HG03196 (cell line): ENCODE data around the gene TARS3.

ENCODE experiments used
- ATAC-seq: cut with Tn5 transposase; IDR thresholded peaks from one replicate; pipeline ENCODE4 v1.9.1; 2021; ENCODE audit not compliant: unreplicated experiment

The TARS3 gene

DNA sequence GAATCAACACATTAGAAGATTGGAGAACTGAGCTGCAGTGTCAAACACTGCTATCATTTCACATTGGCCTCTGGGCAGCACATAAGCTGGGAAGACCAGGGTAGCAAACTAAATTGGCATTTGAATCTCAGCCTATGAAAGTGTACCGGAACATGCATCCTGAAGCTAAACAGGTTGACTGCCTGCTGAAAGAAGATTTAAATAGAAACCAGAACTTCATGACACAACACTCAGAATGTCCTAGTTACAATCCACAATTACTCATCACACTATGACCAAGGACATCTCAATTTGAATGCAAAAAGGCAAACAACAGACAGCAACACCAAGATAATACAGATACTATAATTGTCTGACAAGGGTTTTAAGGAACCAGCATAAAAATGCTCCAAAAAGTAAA lies 98.3 kb downstream of the TARS3 start:
- no peak for ATAC-seq

- ATAC-seq = no peak
Observed at GRCh38 chr15:101625184-101625583, 99.1 kb downstream of the TARS3 start.

- ATAC-seq = no peak
Observed at GRCh38 chr15:101623367-101624304, 100.6 kb downstream of the TARS3 start.

DNA sequence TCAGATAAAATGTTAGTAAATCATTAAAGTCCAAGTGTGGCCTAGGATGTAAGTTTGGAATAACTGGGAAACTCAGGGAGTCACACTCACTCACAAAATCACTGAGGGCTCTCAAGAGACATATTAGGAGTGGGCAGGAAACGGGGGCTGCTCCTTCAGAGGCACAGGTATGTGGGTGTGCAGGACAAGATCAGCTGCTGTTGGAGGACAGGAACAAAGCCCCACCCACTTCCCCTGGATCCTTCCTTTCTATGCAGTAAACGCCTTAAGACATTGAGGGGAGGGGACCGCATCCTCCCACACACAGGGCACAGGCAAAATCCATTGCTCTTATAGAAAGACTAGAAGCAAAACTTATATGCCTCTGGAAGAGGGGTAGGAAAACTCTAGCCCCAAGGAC lies 102.3 kb downstream of the TARS3 start:
- ATAC-seq = no peak

GRCh38 chr15:101620671-101621070 lies 103.6 kb downstream of the TARS3 start:
- no peak for ATAC-seq

- ATAC-seq = no peak
Observed at GRCh38 chr15:101619615-101619865, 104.7 kb downstream of the TARS3 start.

GRCh38 chr15:101618851-101619614 lies 105.2 kb downstream of the TARS3 start:
- no peak for ATAC-seq

- no peak for ATAC-seq
Observed at GRCh38 chr15:101618076-101618475, 106.2 kb downstream of the TARS3 start.

- no peak for ATAC-seq
Observed at GRCh38 chr15:101617390-101617965, 106.8 kb downstream of the TARS3 start.

DNA sequence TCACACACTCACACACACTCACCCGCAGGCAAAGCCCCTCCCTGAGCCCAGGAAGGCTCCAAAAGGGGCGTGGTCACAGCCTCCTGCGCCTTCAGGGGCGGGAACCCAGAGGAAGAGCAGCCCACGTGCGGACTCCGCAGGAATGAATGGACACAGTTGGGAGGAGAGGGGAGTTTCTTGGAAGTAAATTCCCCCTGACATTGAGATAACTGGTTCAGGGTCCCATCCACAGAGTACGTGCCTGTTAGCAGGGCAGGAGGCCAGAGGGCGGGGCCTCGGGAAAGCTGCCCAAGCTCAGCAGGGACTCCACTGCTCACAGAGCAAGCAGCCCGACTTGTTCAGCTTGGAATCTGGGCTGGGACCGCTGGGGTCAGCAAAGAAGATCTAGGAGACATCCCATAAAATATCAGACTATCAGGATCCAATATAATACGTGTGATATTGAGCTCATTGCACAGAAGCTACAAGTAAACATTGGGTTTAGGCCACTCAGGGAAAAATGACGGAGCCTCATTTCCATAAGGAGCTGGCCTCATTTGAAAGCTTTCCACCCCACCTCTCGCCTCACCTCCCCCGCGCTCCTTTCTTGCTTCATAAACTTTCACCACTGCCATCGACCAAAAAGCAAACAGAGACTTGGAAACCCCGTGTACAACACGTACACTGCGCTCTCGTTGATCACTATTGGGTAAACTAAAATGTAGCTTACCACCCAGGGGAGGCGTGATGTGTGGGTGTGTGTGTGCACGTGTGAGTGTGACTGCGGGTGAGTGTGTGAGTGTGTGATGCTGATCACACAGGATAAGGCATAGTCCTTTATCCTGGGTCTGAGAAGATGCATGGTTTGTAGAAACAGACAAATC lies 108.1 kb downstream of the TARS3 start:
- no peak for ATAC-seq

GRCh38 chr15:101615414-101615985 lies 108.8 kb downstream of the TARS3 start:
- no peak for ATAC-seq

GRCh38 chr15:101614761-101615160 lies 109.5 kb downstream of the TARS3 start:
- ATAC-seq = no peak

GRCh38 chr15:101614001-101614585 lies 110.2 kb downstream of the TARS3 start:
- no peak for ATAC-seq

DNA sequence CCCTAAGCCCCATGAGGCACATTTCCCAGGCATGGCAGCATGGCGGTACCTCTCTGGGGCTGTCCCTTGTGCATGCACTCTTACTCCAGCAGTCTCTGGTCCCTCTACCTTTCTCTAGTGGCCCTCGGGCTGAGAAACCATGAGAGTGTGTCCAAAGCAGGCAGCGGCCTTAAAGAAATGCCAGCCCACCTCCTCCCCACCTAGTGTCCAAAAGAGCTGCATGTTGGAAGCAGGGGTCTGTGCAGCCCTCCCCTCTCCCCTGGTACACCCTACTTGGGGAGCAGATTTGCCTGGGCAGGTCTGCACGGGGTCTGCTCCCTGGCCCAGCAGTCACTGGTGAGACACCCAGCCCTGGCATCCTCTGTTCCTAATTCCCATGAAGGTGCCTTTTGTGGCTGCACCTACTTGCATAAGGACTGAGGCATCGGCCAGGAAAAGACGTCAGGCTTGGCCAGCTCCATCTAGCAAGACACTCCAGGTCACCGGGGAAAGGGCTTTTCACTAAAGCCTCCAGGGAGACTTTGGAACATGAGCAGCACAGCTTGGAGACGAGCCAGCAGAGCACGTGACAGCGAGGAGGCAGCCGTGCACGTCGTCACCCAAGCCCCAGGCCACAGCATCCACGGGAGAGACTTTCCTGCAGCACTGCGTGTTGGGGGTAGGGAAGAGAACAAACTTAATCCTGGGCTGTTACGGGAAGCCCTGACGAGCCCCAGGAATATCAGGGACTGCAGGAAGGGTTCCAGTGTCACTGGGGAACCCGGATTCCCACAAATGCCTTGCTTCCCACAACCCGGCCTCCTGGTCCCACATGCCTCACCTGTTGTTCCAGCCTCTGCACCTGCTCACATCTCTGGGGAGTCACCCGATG lies 110.9 kb downstream of the TARS3 start:
- no peak for ATAC-seq

GRCh38 chr15:101612676-101613075 lies 111.6 kb downstream of the TARS3 start:
- no peak for ATAC-seq

- no peak for ATAC-seq
Observed at GRCh38 chr15:101611580-101612299, 112.5 kb downstream of the TARS3 start.

DNA sequence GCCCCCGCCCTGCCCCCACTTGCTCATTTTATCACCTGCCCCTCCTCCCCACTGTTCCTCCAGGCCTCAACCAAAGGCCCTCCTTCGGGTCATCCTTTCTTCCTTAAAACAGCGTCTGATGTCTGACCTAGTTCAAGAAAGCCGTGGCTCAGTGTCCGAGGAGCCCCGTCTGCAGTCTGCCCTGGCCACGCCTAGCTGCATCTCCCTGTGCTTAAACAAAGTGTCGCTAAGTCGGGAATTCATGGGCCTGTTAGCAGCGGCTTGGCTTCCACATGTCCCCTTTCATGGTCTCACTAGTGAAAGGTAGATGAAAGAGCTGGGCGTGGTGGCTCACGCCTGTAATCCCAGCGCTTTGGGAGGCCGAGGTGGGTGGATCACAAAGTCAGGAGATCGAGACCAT lies 113.3 kb downstream of the TARS3 start:
- no peak for ATAC-seq

- no peak for ATAC-seq
Observed at GRCh38 chr15:101610611-101611000, 113.7 kb downstream of the TARS3 start.
